GM12878 (cell line): Measurements from ENCODE around the gene HM13. TPM values are rescaled to one million over a fixed set of nuclear protein-coding genes. Genes with fewer than 3 reads are reported as not detected.

Experiments used
- ATAC-seq: fragments of 200-7000 bp; cut with Tn5 transposase; 3 replicates; pipeline ENCODE4 v1.9.1; 2020; ENCODE audit warnings: mild to moderate bottlenecking, moderate library complexity
- BruUV-seq: library from RNA; stranded (reverse); fragments of 400-500 nt; replicated peaks from 2 replicates; lab custom pipeline; 2021; lab: Mats Ljungman, UMichigan
- CTCF ChIA-PET: fragments of 300-600 bp; sonication (Branson Sonifier 250); formaldehyde crosslinking; extraction: SDS; loops from one replicate; lab custom pipeline; 2021; ENCODE audit warnings: inconsistent platforms; lab: Yijun Ruan, JAX
- POLR2A ChIA-PET: fragments of 350-600 bp; formaldehyde crosslinking; extraction: SDS; loops from one replicate; lab custom pipeline; 2021; ENCODE audit warnings: inconsistent platforms; lab: Charles Lee
- RAD21 ChIA-PET: fragments of 300-600 bp; sonication (Branson Sonifier 250); formaldehyde crosslinking; loops from one replicate; lab custom pipeline; 2023; ENCODE audit warnings: antibody characterized with exemption; ENCODE audit not compliant: unreplicated experiment; lab: Charles Lee
- SMC1A ChIA-PET: fragments of 300-600 bp; sonication (Branson Sonifier 250); formaldehyde crosslinking; loops from one replicate; lab custom pipeline; 2023; ENCODE audit not compliant: unreplicated experiment, uncharacterized antibody; lab: Charles Lee
- DNase-seq: peaks from one replicate; pipeline ENCODE4 v3.0.0-alpha.2; 2011; ENCODE audit warnings: low read depth, low spot score
- FAIRE-seq: peaks from 3 replicates; lab custom pipeline; 2011; peaks lifted over from hg19 to GRCh38; lab: Jason Lieb, UNC
- H2AFZ ChIP-seq: 2 replicates; pipeline ENCODE4 v1.6.0; 2011; ENCODE audit warnings: low read depth, low read length, control low read depth; ENCODE audit not compliant: control insufficient read depth
- H3K27ac ChIP-seq: 2 replicates; pipeline ENCODE4 v1.5.1; 2011; ENCODE audit warnings: control low read depth; ENCODE audit not compliant: control insufficient read depth, insufficient read depth
- H3K27me3 ChIP-seq, 2 experiments: replicated peaks in 1 of 2; 2 replicates each; pipeline versions ENCODE4 v1.6.0 to v1.6.1; 2011; ENCODE audit warnings: low read length in 1 of 2; ENCODE audit not compliant: control insufficient read depth in 2 of 2, insufficient read depth in 2 of 2
- H3K36me3 ChIP-seq, 2 experiments: 2 replicates each; pipeline ENCODE4 v1.5.1; 2011; ENCODE audit warnings: low read length in 1 of 2; ENCODE audit not compliant: control insufficient read depth in 2 of 2, insufficient read depth in 2 of 2
- H3K4me1 ChIP-seq: 2 replicates; pipeline ENCODE4 v1.6.1; 2011; ENCODE audit warnings: mild to moderate bottlenecking, low read length, moderate library complexity, mixed read lengths; ENCODE audit not compliant: control insufficient read depth, insufficient read depth
- H3K4me2 ChIP-seq: 2 replicates; pipeline ENCODE4 v1.6.0; 2011; ENCODE audit warnings: control low read depth; ENCODE audit not compliant: control insufficient read depth, insufficient read depth
- H3K4me3 ChIP-seq: fragments of 200-600 bp; sonication (generic); 2 replicates; pipeline ENCODE4 v1.5.1; 2016
- H3K79me2 ChIP-seq: 2 replicates; pipeline ENCODE4 v1.6.0; 2011; ENCODE audit warnings: low read length; ENCODE audit not compliant: control insufficient read depth, insufficient read depth
- H3K9ac ChIP-seq: 2 replicates; pipeline ENCODE4 v1.8.0; 2011; ENCODE audit warnings: low read length, control low read depth, mixed read lengths; ENCODE audit not compliant: control insufficient read depth, insufficient read depth
- H3K9me3 ChIP-seq: replicated peaks from 3 replicates; pipeline ENCODE4 v1.5.1; 2011; ENCODE audit warnings: mild to moderate bottlenecking, low read length; ENCODE audit not compliant: control insufficient read depth, insufficient read depth
- H4K20me1 ChIP-seq: 2 replicates; pipeline ENCODE4 v1.6.0; 2011; ENCODE audit not compliant: control insufficient read depth, insufficient read depth
- ESRRA ChIP-seq: IDR thresholded peaks from 2 replicates; pipeline ENCODE4 v1.6.1; 2012; ENCODE audit warnings: mild to moderate bottlenecking, low read length, improper control_type of control experiment
- ETV6 ChIP-seq, 2 experiments: fragments of 450-650 bp in 1 of 2; IDR thresholded peaks in 1 of 2; conservative IDR thresholded peaks in 1 of 2; 2 replicates each; pipeline ENCODE4 v1.6.1; 2014; ENCODE audit warnings: antibody characterized with exemption in 1 of 2, borderline replicate concordance in 1 of 2, low read depth in 1 of 2, mild to moderate bottlenecking in 1 of 2, moderate library complexity in 1 of 2
- FOXK2 ChIP-seq: fragments of 450-650 bp; IDR thresholded peaks from 2 replicates; pipeline ENCODE4 v1.6.1; 2017; ENCODE audit warnings: mild to moderate bottlenecking, moderate library complexity
- NBN ChIP-seq: fragments of 450-650 bp; IDR thresholded peaks from 2 replicates; pipeline ENCODE4 v1.6.1; 2016
- NKRF ChIP-seq: fragments of 450-650 bp; conservative IDR thresholded peaks from 2 replicates; pipeline ENCODE4 v1.6.1; 2017; ENCODE audit warnings: mild to moderate bottlenecking, moderate library complexity
- RELB ChIP-seq: fragments of 450-650 bp; IDR thresholded peaks from 2 replicates; pipeline ENCODE4 v1.6.1; 2017; ENCODE audit warnings: low read depth, mild to moderate bottlenecking, moderate library complexity
- SPI1 ChIP-seq: IDR thresholded peaks from 2 replicates; pipeline ENCODE4 v1.6.1; 2011; ENCODE audit warnings: low read depth, mild to moderate bottlenecking, low read length, moderate library complexity, borderline replicate concordance; ENCODE audit not compliant: insufficient read depth
- WGBS: methylation state at CpG from one replicate; pipeline ENCODE4 v1.1.6; 2016; ENCODE audit warnings: low lambda C conversion rate; ENCODE audit not compliant: insufficient replicate concordance, insufficient coverage; ENCODE audit errors: missing lambda C conversion rate; 5-methylcytosine and 5-hydroxymethylcytosine counted together
- in situ Hi-C: fragments of 300-500 bp; cut with MboI; formaldehyde crosslinking; loops from 9 replicates; pipeline ENCODE4 v1.14.3; 2018; ENCODE audit warnings: mixed read lengths
- intact Hi-C: fragments of 100-400 bp; cut with micrococcal nuclease; formaldehyde crosslinking; loops from one replicate; pipeline ENCODE4 v1.14.2; 2022; ENCODE audit not compliant: unreplicated experiment
- polyA plus RNA-seq, 11 experiments: library from polyadenylated mRNA; depleted of rRNA in 4 of 11; unstranded in 6 of 11; stranded (reverse) in 5 of 11; fragments of >200 nt; fragmentation: Nextera tagmentation in 4 of 11; fragmentation: Illumina TruSeq in 1 of 11; extraction: Ambion mirVana in 4 of 11; extraction: Trizol in 1 of 11; gene quantifications; 1 replicate in 1 of 11; 2 replicates in 10 of 11; pipeline versions ENCODE4 v1.2.1 to v1.2.3, GENCODE V29; 2011 to 2016; ENCODE audit warnings: inconsistent platforms in 2 of 11, missing spikeins in 2 of 11, low read depth in 1 of 11
- total RNA-seq, 4 experiments: library from RNA; depleted of rRNA in 3 of 4; stranded (reverse); fragments of >200 nt in 3 of 4; fragmentation: Illumina TruSeq in 1 of 4; extraction: Trizol in 1 of 4; gene quantifications; 2 replicates each; pipeline versions ENCODE4 v1.2.1 to v1.2.3, GENCODE V29; 2013 to 2021

The HM13 gene
- total and polyA plus RNA-seq, 10 of the 15 experiments (the other 5 are each of a cell fraction or from before 2014, with no cell fraction given), result 4.8 to 185 (median 81.7) TPM

- TF ChIP-seq ESRRA, result no peak
- TF ChIP-seq FOXK2, result no peak
- no peak for TF ChIP-seq RELB
- no peak for TF ChIP-seq NBN
- TF ChIP-seq NKRF, result no peak
- TF ChIP-seq SPI1, result no peak
- no peak for TF ChIP-seq ETV6 (conservative IDR thresholded peaks at IDR 0.05 in 1 of 2, IDR thresholded peaks at IDR 0.05 in 1 of 2; ENCODE audit: borderline replicate concordance in 1 of 2, low read depth in 1 of 2)
- no peak for ATAC-seq
- no peaks in the 10 kb centered on the region for H3K4me1 ChIP-seq
- SMC1A ChIA-PET, result interaction anchor here (0.7 to 2.9 kb wide), 2 partner anchors 42 to 71 kb away, joined by 3 to 46 read pairs; no protein-coding TSS in a partner anchor
- no peak overlapping the region for H3K4me3 ChIP-seq
- in situ Hi-C loops, result loop anchor here (5.0 kb wide), 1 partner anchor 38 kb away; no protein-coding TSS in a partner anchor
- H3K79me2 ChIP-seq, result no peaks in the 10 kb centered on the region
- BruUV-seq, result no TSS peak
- no peaks in the 10 kb centered on the region for H3K27me3 ChIP-seq
- intact Hi-C loops, result no loop called here
- no peaks in the 10 kb centered on the region for H3K36me3 ChIP-seq
- H4K20me1 ChIP-seq, result 0 out of 2 replicates have a peak, but pooled peaks cover 3% of the 10 kb centered on the region
- FAIRE-seq, result no peak
- RAD21 ChIA-PET, result interaction anchor here (4.1 kb wide), 1 partner anchor 40 kb away, joined by 38 read pairs; no protein-coding TSS in a partner anchor
- CTCF ChIA-PET, result interaction anchor here (3.7 to 6.8 kb wide), 2 partner anchors 11 to 41 kb away, joined by 27 to 137 read pairs; no protein-coding TSS in a partner anchor
- no peak overlapping the region for H2AFZ ChIP-seq
- DNase-seq, result no peak
- H3K4me2 ChIP-seq, result no peak overlapping the region
- POLR2A ChIA-PET, result no interaction called here
- H3K9ac ChIP-seq, result no peak overlapping the region
- 0% methylated on average over 1 of the region's 1 CpG for WGBS
- H3K9me3 ChIP-seq, result no peaks in the 10 kb centered on the region
- no peak overlapping the region for H3K27ac ChIP-seq
These were observed 13.7 kb upstream of the HM13 start for GRCh38 chr20:31500527-31500926.
